ENCODE measurements around the gene HDHD3.
"Not testable (repeated sequence)": the region's sequence is repeated elsewhere in the genome, so short reads cannot be mapped to it uniquely, and the experiment has no call there.

HDHD3 gene

DNA sequence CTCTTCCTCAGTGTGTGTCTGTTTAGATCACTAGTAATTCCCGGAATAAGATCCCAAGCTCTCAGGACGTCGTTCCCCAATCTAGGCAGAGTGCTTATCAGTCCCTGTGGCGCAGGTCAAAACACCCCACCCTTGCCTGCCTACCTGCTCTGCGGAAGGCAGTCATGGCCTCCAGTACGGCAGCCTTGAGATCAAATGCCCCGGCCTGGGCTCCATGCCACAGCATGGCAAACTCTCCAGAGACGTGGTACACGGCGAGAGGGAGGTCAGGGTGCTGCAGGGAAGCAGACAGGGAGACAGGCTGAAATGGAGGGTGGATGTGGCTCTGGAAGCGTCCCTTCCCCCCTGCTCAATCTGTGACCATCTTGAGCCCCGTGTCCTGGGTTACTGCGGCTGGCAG lies 12.0 kb upstream of the HDHD3 start:
- no peak for DNase-seq

DNA sequence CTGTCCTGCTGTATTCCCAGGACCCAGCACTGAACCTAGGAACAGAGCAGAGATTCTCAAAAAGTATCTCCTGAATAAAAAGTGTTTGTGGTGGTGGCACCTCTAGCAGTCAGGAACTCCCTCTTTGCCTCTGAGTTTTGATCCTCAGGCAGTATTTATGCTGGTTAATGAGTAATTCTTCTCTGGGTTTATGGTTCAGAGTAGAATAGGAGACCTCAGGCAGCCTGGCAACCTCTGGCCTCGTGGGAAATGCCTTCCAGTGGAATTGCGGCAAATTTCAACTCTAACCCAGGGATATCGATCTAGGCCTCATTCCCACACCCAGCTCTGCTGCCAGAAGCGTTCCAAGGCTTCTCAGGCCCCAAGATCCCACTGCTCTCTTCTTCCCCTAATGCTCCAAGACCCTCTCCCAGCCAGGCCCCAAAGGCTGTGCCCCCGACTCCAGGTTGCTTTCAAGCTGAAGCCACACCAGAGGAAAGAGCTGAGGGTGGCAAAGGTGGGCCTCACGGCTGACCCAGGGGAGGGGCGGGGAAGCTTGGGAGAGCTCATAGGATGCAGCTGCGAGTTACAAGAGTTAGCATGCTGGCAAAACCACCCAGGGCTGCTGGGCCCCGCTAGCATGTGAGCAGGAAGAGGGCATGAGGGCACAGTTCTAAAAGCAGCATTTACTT lies 10.9 kb upstream of the HDHD3 start:
- DNase-seq, result no peak

GRCh38 chr9:113386571-113387393 lies 10.0 kb upstream of the HDHD3 start:
- DNase-seq, result no peak

- DNase-seq, result no peak
These were observed 5.2 kb upstream of the HDHD3 start for GRCh38 chr9:113381909-113382411.

DNA sequence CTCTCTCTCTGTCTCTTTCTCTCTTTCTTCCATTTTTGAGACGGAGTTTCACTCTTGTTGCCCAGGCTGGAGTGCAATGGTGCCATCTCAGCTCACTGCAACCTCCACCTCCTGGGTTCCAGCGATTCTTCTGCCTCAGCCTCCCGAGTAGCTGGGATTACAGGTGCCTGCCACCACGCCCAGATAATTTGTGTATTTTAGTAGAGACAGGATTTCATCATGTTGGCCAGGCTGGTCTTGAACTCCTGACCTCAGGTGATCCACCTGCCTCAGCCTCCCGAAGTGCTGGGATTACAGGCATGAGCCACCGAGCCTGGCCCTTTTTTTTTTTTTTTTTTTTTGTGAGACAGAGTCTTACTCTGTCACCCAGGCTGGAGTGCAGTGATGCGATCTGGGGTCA lies 4.7 kb upstream of the HDHD3 start:
- not testable (repeated sequence) for DNase-seq

GRCh38 chr9:113380869-113381378 lies 4.1 kb upstream of the HDHD3 start:
- DNase-seq, result no peak

DNA sequence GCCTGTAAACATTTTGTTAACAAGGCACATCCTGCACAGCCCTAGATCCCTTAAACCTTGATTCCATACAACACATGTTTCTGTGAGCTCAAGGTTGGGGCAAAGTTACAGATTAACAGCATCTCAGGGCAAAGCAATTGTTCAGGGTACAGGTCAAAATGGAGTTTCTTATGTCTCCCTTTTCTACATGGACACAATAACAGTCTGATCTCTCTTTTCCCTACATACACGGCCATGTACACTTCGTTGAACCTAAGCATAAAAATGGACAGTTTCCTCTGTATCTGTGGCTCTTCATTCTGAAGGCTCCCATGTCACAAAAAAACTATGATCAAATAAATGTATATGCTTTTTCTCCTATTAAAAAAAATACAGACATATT lies 3.0 kb upstream of the HDHD3 start:
- not testable (repeated sequence) for DNase-seq

- DNase-seq, result not testable (repeated sequence)
These were observed 2.5 kb upstream of the HDHD3 start for GRCh38 chr9:113379094-113379828.

GRCh38 chr9:113375057-113376023 lies 1.4 kb downstream of the HDHD3 start:
- DNase-seq, result no peak

GRCh38 chr9:113373676-113374392 lies 3.0 kb downstream of the HDHD3 start:
- no peak for DNase-seq

- DNase-seq, result no peak
These were observed 3.5 kb downstream of the HDHD3 start for GRCh38 chr9:113373256-113373655.

GRCh38 chr9:113372059-113372458 lies 4.7 kb downstream of the HDHD3 start:
- DNase-seq, result no peak

- no peak for DNase-seq
These were observed 5.9 kb downstream of the HDHD3 start for GRCh38 chr9:113370806-113371325.

- DNase-seq, result no peak
These were observed 7.0 kb downstream of the HDHD3 start for GRCh38 chr9:113369855-113370140.

DNA sequence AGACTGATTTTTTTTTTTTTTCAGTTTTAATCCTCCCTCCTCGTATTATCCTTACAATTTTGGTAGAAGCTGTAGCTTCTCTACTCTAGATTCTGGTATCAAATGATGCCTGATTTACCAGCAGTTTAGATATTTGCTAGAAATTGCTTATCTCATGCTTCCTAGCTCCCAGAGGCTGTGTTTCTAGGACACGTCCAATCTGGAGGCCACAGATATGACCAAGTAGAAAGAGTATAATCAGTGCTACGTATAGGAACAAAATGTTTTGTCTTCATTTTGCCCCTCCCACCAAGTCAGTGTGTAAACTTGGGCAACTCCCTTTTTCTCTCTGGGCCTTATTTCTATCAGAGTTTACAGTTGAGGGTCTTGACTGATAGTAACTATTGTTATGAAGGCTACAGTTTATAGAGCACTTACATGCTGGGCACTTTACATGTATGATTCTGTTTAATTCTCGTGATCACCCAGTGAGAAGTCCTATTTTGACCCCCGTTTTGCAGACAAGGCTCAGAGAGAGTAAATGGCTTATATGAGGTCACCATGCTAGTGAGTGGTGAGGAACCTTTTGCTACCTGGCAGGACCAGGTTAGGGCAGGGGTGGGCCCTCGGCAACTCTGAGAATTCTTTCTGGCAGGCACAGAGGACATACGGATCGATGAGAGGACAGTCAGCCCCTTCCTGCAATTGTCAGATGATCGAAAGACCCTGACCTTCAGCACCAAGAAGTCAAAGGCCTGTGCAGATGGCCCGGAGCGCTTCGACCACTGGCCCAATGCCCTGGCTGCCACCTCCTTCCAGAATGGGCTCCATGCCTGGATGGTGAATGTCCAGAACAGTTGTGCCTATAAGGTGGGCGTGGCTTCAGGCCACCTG lies 7.6 kb downstream of the HDHD3 start:
- DNase-seq, result no peak

GRCh38 chr9:113368348-113368981 lies 8.3 kb downstream of the HDHD3 start:
- no peak for DNase-seq

- not testable (repeated sequence) for DNase-seq
These were observed 11.1 kb downstream of the HDHD3 start for GRCh38 chr9:113365652-113366051.

GRCh38 chr9:113364951-113365350 lies 11.8 kb downstream of the HDHD3 start:
- no peak for DNase-seq

- no peak for DNase-seq
These were observed 13.4 kb downstream of the HDHD3 start for GRCh38 chr9:113363336-113363735.

Measured in NCI-H1436 treated with DMSO at 0.1 percent for 48 hours (cell line).